MCF 10A (cell line): ENCODE measurements around the gene DOC2B. TPM values are rescaled to one million over a fixed set of nuclear protein-coding genes. Genes with fewer than 3 reads are reported as not detected.

Experiments
- BruUV-seq: library from RNA; stranded (reverse); fragments of 400-500 nt; replicated peaks from 2 replicates; lab custom pipeline; 2021; lab: Mats Ljungman, UMichigan
- CTCF ChIA-PET: fragments of 300-600 bp; sonication (Branson Sonifier 250); formaldehyde crosslinking; extraction: SDS; loops from one replicate; lab custom pipeline; 2021; ENCODE audit warnings: antibody characterized with exemption, inconsistent platforms; lab: Yijun Ruan, JAX
- POLR2A ChIA-PET: fragments of 300-600, 350-650 bp; sonication (Branson Sonifier 250); formaldehyde crosslinking; extraction: SDS; loops from one replicate; lab custom pipeline; 2020; ENCODE audit warnings: antibody characterized with exemption, inconsistent platforms; lab: Yijun Ruan, JAX
- DNase-seq: peaks from one replicate; pipeline ENCODE4 v3.0.0-alpha.2; 2018; ENCODE audit not compliant: unreplicated experiment
- H3K27ac Mint-ChIP-seq: one replicate; pipeline ENCODE4 v1.8.0; 2022; ENCODE audit warnings: mild to moderate bottlenecking, low read depth, mixed read lengths; ENCODE audit not compliant: unreplicated experiment
- H3K27me3 Mint-ChIP-seq: one replicate; pipeline ENCODE4 v1.8.0; 2022; ENCODE audit warnings: mixed read lengths; ENCODE audit not compliant: insufficient read depth, unreplicated experiment
- H3K36me3 Mint-ChIP-seq: one replicate; pipeline ENCODE4 v1.8.0; 2022; ENCODE audit warnings: mild to moderate bottlenecking, moderate library complexity, mixed read lengths; ENCODE audit not compliant: insufficient read depth, unreplicated experiment
- H3K4me1 Mint-ChIP-seq: one replicate; pipeline ENCODE4 v1.8.0; 2022; ENCODE audit warnings: mixed read lengths; ENCODE audit not compliant: insufficient read depth, unreplicated experiment
- H3K4me3 Mint-ChIP-seq: one replicate; pipeline ENCODE4 v1.8.0; 2022; ENCODE audit warnings: mild to moderate bottlenecking, moderate library complexity, mixed read lengths; ENCODE audit not compliant: unreplicated experiment
- H3K9me3 Mint-ChIP-seq: one replicate; pipeline ENCODE4 v1.8.0; 2022; ENCODE audit warnings: mixed read lengths; ENCODE audit not compliant: unreplicated experiment
- intact Hi-C: fragments of 100-400 bp; cut with micrococcal nuclease; formaldehyde crosslinking; loops from 2 replicates; pipeline ENCODE4 v1.14.1; 2022
- total RNA-seq: library from RNA; stranded (reverse); gene quantifications from 2 replicates; pipeline ENCODE4 v1.2.3, GENCODE V29; 2022
- TF ChIP-seq, protein P1 (sequence below): fragments of 200-600 bp; IDR thresholded peaks from one replicate; pipeline ENCODE4 v1.8.0; 2022; ENCODE audit warnings: antibody characterized with exemption, mild to moderate bottlenecking; ENCODE audit not compliant: unreplicated experiment

Gene DOC2B
- total RNA-seq, 1 experiment from 2014 or later, result not detected

GRCh38 chr17:192666-193425 lies 11.4 kb upstream of the DOC2B start:
- Mint-ChIP-seq H3K4me3 (no peak overlapping the region), H3K27me3 (no peaks in the 10 kb centered on the region), H3K27ac (no peak overlapping the region), H3K9me3 (no peaks in the 10 kb centered on the region), H3K36me3 (no peaks in the 10 kb centered on the region), H3K4me1 (no peaks in the 10 kb centered on the region)
- no peak for DNase-seq
- intact Hi-C loops, result no loop called here
- POLR2A ChIA-PET, result no interaction called here
- CTCF ChIA-PET, result no interaction called here
- TF ChIP-seq, protein P1, sequence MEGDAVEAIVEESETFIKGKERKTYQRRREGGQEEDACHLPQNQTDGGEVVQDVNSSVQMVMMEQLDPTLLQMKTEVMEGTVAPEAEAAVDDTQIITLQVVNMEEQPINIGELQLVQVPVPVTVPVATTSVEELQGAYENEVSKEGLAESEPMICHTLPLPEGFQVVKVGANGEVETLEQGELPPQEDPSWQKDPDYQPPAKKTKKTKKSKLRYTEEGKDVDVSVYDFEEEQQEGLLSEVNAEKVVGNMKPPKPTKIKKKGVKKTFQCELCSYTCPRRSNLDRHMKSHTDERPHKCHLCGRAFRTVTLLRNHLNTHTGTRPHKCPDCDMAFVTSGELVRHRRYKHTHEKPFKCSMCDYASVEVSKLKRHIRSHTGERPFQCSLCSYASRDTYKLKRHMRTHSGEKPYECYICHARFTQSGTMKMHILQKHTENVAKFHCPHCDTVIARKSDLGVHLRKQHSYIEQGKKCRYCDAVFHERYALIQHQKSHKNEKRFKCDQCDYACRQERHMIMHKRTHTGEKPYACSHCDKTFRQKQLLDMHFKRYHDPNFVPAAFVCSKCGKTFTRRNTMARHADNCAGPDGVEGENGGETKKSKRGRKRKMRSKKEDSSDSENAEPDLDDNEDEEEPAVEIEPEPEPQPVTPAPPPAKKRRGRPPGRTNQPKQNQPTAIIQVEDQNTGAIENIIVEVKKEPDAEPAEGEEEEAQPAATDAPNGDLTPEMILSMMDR, result no peak
- BruUV-seq, result no TSS peak

GRCh38 chr17:189444-189843 lies 8.0 kb upstream of the DOC2B start:
- intact Hi-C loops, result no loop called here
- H3K9me3 Mint-ChIP-seq, result no peaks in the 10 kb centered on the region
- BruUV-seq, result no TSS peak
- no peak overlapping the region for H3K4me3 Mint-ChIP-seq
- DNase-seq, result no peak
- CTCF ChIA-PET, result interaction anchor here (0.6 kb wide), 1 partner anchor 406 kb away, joined by 3 read pairs; no protein-coding TSS in a partner anchor
- H3K4me1 Mint-ChIP-seq, result peaks cover 8% of the 10 kb centered on the region
- H3K36me3 Mint-ChIP-seq, result no peaks in the 10 kb centered on the region
- H3K27me3 Mint-ChIP-seq, result no peaks in the 10 kb centered on the region
- TF ChIP-seq, protein P1, result no peak
- POLR2A ChIA-PET, result no interaction called here
- H3K27ac Mint-ChIP-seq, result no peak overlapping the region

DNA sequence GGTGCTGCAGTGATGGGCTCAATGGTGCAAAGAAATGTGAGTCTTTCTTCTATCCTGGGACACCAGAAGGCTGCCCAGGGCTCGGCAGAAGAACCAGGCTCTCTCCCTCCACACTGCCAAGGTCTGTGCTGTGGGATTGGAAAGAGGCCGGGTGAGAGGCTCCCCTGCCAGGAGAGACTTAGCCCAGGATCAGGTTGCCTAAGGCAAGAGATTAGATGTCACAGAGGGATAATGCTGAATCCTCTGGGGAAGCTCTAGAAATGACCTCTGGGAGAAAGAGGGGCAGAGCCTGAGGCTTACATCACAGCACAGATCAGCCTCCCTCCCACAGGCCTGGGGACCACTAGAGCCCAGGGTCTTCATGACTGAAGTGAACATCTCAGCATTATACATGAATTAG lies 5.7 kb upstream of the DOC2B start:
- POLR2A ChIA-PET, result interaction anchor here (0.5 kb wide), 1 partner anchor 684 kb away, joined by 3 read pairs; no protein-coding TSS in a partner anchor
- no peak overlapping the region for H3K27ac Mint-ChIP-seq
- TF ChIP-seq, protein P1, result no peak
- peaks cover 8% of the 10 kb centered on the region for H3K4me1 Mint-ChIP-seq
- no peaks in the 10 kb centered on the region for H3K36me3 Mint-ChIP-seq
- H3K4me3 Mint-ChIP-seq, result no peak overlapping the region
- no peak for DNase-seq
- CTCF ChIA-PET, result no interaction called here
- peaks cover 5% of the 10 kb centered on the region for H3K27me3 Mint-ChIP-seq
- H3K9me3 Mint-ChIP-seq, result no peaks in the 10 kb centered on the region
- intact Hi-C loops, result no loop called here
- BruUV-seq, result no TSS peak

- CTCF ChIA-PET, result no interaction called here
- POLR2A ChIA-PET, result no interaction called here
- TF ChIP-seq, protein P1, result no peak
- H3K4me1 Mint-ChIP-seq, result peaks cover 8% of the 10 kb centered on the region
- no peak overlapping the region for H3K27ac Mint-ChIP-seq
- peaks cover 11% of the 10 kb centered on the region for H3K27me3 Mint-ChIP-seq
- BruUV-seq, result no TSS peak
- no peak overlapping the region for H3K4me3 Mint-ChIP-seq
- intact Hi-C loops, result no loop called here
- DNase-seq, result peak; percentile 7
- no peaks in the 10 kb centered on the region for H3K36me3 Mint-ChIP-seq
- no peaks in the 10 kb centered on the region for H3K9me3 Mint-ChIP-seq
Observed at GRCh38 chr17:185445-186138, 4.1 kb upstream of the DOC2B start.
